ENCODE measurements around the gene PTPRM. TPM values are rescaled to one million over a fixed set of nuclear protein-coding genes. Genes with fewer than 3 reads are reported as not detected.

PTPRM gene
- total and polyA plus RNA-seq, 9 donors, result 45.6 to 82.0 (median 56.9) TPM

- H3K9me3 ChIP-seq, result no peaks in the 10 kb centered on the region
- H3K36me3 ChIP-seq, result no peaks in the 10 kb centered on the region
- H3K4me1 ChIP-seq (ENCODE audit: insufficient read depth), result no peaks in the 10 kb centered on the region
- WGBS, 3 donors, result 69 to 79% (median 79%) methylated on average over 1 of the region's 1 CpG
- DNase-seq, result no peak
- H3K27me3 ChIP-seq, result no peaks in the 10 kb centered on the region
- intact Hi-C loops (cut with DNase I), result no loop called here
- no peak for TF ChIP-seq POLR2A (IDR thresholded peaks at IDR 0.05)
- TF ChIP-seq CTCF (IDR thresholded peaks at IDR 0.05), result no peak
- no peak for TF ChIP-seq EP300 (IDR thresholded peaks at IDR 0.05)
- no peak overlapping the region for H3K4me3 ChIP-seq
- no peak overlapping the region for H3K27ac ChIP-seq
These were observed 710.2 kb downstream of the PTPRM start for GRCh38 chr18:8277270-8277669.

GRCh38 chr18:8279346-8279745, 712.2 kb downstream of the PTPRM start:
- Histone ChIP-seq H3K4me1 (ENCODE audit: insufficient read depth) (no peaks in the 10 kb centered on the region), H3K36me3 (no peaks in the 10 kb centered on the region), H3K9me3 (no peaks in the 10 kb centered on the region), H3K27me3 (no peaks in the 10 kb centered on the region), H3K27ac (no peak overlapping the region), H3K4me3 (no peak overlapping the region)
- intact Hi-C loops (cut with DNase I), result no loop called here
- TF ChIP-seq POLR2A (IDR thresholded peaks at IDR 0.05), result no peak
- TF ChIP-seq EP300 (IDR thresholded peaks at IDR 0.05), result no peak
- no peak for TF ChIP-seq CTCF (IDR thresholded peaks at IDR 0.05)
- DNase-seq, result no peak
- WGBS, 3 donors, result 69 to 75% (median 71%) methylated on average over 9 of the region's 9 CpGs

- Histone ChIP-seq H3K9me3 (no peaks in the 10 kb centered on the region), H3K4me1 (ENCODE audit: insufficient read depth) (no peaks in the 10 kb centered on the region), H3K27me3 (no peaks in the 10 kb centered on the region), H3K36me3 (no peaks in the 10 kb centered on the region), H3K4me3 (no peak overlapping the region), H3K27ac (no peak overlapping the region)
- WGBS, 3 donors, result 94 to 98% (median 97%) methylated on average over 7 of the region's 7 CpGs
- intact Hi-C loops (cut with DNase I), result no loop called here
- TF ChIP-seq CTCF (IDR thresholded peaks at IDR 0.05) (no peak), POLR2A (IDR thresholded peaks at IDR 0.05) (no peak), EP300 (IDR thresholded peaks at IDR 0.05) (no peak)
- DNase-seq, result no peak
These were observed 712.7 kb downstream of the PTPRM start for GRCh38 chr18:8279781-8280330.

- H3K27ac ChIP-seq, result no peak overlapping the region
- WGBS, 3 donors, result 1 to 7% (median 6%) methylated on average over 3 of the region's 3 CpGs
- H3K9me3 ChIP-seq, result no peaks in the 10 kb centered on the region
- DNase-seq, result no peak
- H3K4me3 ChIP-seq, result no peak overlapping the region
- H3K4me1 ChIP-seq (ENCODE audit: insufficient read depth), result no peaks in the 10 kb centered on the region
- intact Hi-C loops (cut with DNase I), result no loop called here
- H3K27me3 ChIP-seq, result no peaks in the 10 kb centered on the region
- TF ChIP-seq EP300 (IDR thresholded peaks at IDR 0.05) (no peak), CTCF (IDR thresholded peaks at IDR 0.05) (no peak), POLR2A (IDR thresholded peaks at IDR 0.05) (no peak)
- no peaks in the 10 kb centered on the region for H3K36me3 ChIP-seq
These were observed 716.9 kb downstream of the PTPRM start for GRCh38 chr18:8283891-8284585.

Measured in ovary (tissue), 9 donors.